ENCODE results near the gene SHFL.

DNA sequence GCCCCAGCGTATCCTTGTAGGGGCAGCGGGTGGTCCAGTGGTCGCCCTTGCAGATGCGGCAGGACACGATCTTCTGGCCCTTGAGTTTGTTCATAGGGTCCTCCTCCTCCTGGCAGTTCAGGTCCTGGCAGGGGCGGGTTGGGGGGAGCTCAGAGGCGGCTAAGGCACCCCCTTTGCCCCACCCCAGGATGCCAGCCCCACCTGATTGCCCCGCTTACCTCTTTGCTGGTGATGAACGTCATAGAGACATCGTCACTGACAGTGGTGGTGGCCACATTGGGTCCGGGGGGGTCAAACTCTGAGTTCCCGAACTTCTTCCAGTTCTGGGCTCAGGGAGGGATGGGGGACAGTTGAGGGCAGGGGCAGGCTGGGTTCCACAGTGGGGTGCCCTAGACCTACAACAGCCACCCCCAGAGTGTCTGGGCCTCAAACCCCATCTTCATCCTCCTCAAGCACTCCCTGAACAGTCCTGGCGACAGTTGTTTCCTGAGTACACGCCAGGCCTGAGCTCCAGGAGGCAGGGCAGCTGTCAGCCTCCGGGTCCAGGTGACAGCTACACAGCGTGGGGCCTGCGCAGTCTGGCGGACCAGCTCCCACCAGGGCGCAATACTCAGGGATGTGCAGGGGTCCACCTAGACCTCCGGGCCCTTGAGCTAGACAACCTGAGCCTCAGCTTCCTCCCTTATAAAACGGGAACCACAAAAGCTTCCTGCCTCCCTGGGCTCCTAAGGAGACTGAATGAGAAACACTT, 30.9 kb downstream of the SHFL start:
- TF ChIP-seq, protein P1, sequence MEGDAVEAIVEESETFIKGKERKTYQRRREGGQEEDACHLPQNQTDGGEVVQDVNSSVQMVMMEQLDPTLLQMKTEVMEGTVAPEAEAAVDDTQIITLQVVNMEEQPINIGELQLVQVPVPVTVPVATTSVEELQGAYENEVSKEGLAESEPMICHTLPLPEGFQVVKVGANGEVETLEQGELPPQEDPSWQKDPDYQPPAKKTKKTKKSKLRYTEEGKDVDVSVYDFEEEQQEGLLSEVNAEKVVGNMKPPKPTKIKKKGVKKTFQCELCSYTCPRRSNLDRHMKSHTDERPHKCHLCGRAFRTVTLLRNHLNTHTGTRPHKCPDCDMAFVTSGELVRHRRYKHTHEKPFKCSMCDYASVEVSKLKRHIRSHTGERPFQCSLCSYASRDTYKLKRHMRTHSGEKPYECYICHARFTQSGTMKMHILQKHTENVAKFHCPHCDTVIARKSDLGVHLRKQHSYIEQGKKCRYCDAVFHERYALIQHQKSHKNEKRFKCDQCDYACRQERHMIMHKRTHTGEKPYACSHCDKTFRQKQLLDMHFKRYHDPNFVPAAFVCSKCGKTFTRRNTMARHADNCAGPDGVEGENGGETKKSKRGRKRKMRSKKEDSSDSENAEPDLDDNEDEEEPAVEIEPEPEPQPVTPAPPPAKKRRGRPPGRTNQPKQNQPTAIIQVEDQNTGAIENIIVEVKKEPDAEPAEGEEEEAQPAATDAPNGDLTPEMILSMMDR (IDR thresholded peaks at IDR 0.05; ENCODE audit: poor library complexity, severe bottlenecking): no peak
- peak; percentile 14 for TF ChIP-seq POLR2AphosphoS5 (IDR thresholded peaks at IDR 0.05)
- TF ChIP-seq SMC3 (conservative IDR thresholded peaks at IDR 0.05; ENCODE audit: poor library complexity): no peak
- TF ChIP-seq EZH2 (IDR thresholded peaks at IDR 0.05; ENCODE audit: borderline replicate concordance, insufficient read depth, low read length, poor library complexity, severe bottlenecking): no peak
- TF ChIP-seq, protein P2, sequence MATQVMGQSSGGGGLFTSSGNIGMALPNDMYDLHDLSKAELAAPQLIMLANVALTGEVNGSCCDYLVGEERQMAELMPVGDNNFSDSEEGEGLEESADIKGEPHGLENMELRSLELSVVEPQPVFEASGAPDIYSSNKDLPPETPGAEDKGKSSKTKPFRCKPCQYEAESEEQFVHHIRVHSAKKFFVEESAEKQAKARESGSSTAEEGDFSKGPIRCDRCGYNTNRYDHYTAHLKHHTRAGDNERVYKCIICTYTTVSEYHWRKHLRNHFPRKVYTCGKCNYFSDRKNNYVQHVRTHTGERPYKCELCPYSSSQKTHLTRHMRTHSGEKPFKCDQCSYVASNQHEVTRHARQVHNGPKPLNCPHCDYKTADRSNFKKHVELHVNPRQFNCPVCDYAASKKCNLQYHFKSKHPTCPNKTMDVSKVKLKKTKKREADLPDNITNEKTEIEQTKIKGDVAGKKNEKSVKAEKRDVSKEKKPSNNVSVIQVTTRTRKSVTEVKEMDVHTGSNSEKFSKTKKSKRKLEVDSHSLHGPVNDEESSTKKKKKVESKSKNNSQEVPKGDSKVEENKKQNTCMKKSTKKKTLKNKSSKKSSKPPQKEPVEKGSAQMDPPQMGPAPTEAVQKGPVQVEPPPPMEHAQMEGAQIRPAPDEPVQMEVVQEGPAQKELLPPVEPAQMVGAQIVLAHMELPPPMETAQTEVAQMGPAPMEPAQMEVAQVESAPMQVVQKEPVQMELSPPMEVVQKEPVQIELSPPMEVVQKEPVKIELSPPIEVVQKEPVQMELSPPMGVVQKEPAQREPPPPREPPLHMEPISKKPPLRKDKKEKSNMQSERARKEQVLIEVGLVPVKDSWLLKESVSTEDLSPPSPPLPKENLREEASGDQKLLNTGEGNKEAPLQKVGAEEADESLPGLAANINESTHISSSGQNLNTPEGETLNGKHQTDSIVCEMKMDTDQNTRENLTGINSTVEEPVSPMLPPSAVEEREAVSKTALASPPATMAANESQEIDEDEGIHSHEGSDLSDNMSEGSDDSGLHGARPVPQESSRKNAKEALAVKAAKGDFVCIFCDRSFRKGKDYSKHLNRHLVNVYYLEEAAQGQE (IDR thresholded peaks at IDR 0.05; ENCODE audit: borderline replicate concordance): no peak
- no peak for TF ChIP-seq RAD21 (conservative IDR thresholded peaks at IDR 0.05)
- no peak for TF ChIP-seq TAF1 (IDR thresholded peaks at IDR 0.05; ENCODE audit: low read depth)
- TF ChIP-seq EP300 (conservative IDR thresholded peaks at IDR 0.05; ENCODE audit: poor library complexity, severe bottlenecking): no peak
- no peak for TF ChIP-seq MXI1 (conservative IDR thresholded peaks at IDR 0.05; ENCODE audit: poor library complexity, severe bottlenecking)

All from neural cell (in vitro differentiated cells).